ENCODE measurements around the gene COPS2.
"Not testable (repeated sequence)": the region's sequence is repeated elsewhere in the genome, so short reads cannot be mapped to it uniquely, and the experiment has no call there.

Gene COPS2

GRCh38 chr15:49103002-49103401 is 52.4 kb downstream of the COPS2 start:
- DNase-seq (ENCODE audit: low spot score) = no peak

- DNase-seq (ENCODE audit: low spot score) = no peak
Measured at GRCh38 chr15:49101536-49101935, 53.9 kb downstream of the COPS2 start.

GRCh38 chr15:49096090-49096750 is 59.2 kb downstream of the COPS2 start:
- no peak for DNase-seq (ENCODE audit: low spot score)

GRCh38 chr15:49094923-49095322 is 60.5 kb downstream of the COPS2 start:
- DNase-seq (ENCODE audit: low spot score) = no peak

- no peak for DNase-seq (ENCODE audit: low spot score)
Measured at GRCh38 chr15:49093252-49094105, 61.9 kb downstream of the COPS2 start.

- DNase-seq (ENCODE audit: low spot score) = no peak
Measured at GRCh38 chr15:49088996-49089395, 66.4 kb downstream of the COPS2 start.

GRCh38 chr15:49085696-49086459 is 69.5 kb downstream of the COPS2 start:
- DNase-seq (ENCODE audit: low spot score) = no peak

GRCh38 chr15:49084285-49084570 is 71.2 kb downstream of the COPS2 start:
- DNase-seq (ENCODE audit: low spot score) = no peak

- no peak for DNase-seq (ENCODE audit: low spot score)
Measured at GRCh38 chr15:49083401-49084284, 71.8 kb downstream of the COPS2 start.

GRCh38 chr15:49082960-49083359 is 72.4 kb downstream of the COPS2 start:
- no peak for DNase-seq (ENCODE audit: low spot score)

- no peak for DNase-seq (ENCODE audit: low spot score)
Measured at GRCh38 chr15:49079340-49080039, 75.9 kb downstream of the COPS2 start.

- no peak for DNase-seq (ENCODE audit: low spot score)
Measured at GRCh38 chr15:49075881-49076280, 79.5 kb downstream of the COPS2 start.

GRCh38 chr15:49074589-49075287 is 80.7 kb downstream of the COPS2 start:
- not testable (repeated sequence) for DNase-seq (ENCODE audit: low spot score)

Data from CD4-positive, alpha-beta T cell treated with Interleukin-6 at 100 ng/mL for 8 hours (primary cell).